HepG2 (cell line): ENCODE data around the gene MXRA7. TPM values are rescaled to one million over a fixed set of nuclear protein-coding genes. Genes with fewer than 3 reads are reported as not detected.

Experiments
- ATAC-seq: fragments of 200-7000 bp; cut with Tn5 transposase; 3 replicates; pipeline ENCODE4 v1.9.1; 2020; ENCODE audit warnings: mild to moderate bottlenecking, moderate library complexity
- BruUV-seq: library from RNA; stranded (reverse); fragments of 400-500 nt; replicated peaks from 2 replicates; lab custom pipeline; 2021; lab: Mats Ljungman, UMichigan
- CTCF ChIA-PET: fragments of 300-600 bp; formaldehyde crosslinking; extraction: SDS; loops from one replicate; lab custom pipeline; 2021; ENCODE audit warnings: low total read pairs, inconsistent platforms, low intra/inter-chr PET ratio; lab: Yijun Ruan, JAX
- POLR2A ChIA-PET: fragments of 350-600 bp; sonication (Branson Sonifier 250); formaldehyde crosslinking; loops from one replicate; lab custom pipeline; 2020; ENCODE audit warnings: antibody characterized with exemption, inconsistent platforms; lab: Yijun Ruan, JAX
- DNase-seq: peaks from one replicate; pipeline ENCODE4 v3.0.0-alpha.2; 2015; ENCODE audit warnings: low spot score
- FAIRE-seq: peaks from 3 replicates; lab custom pipeline; 2011; peaks lifted over from hg19 to GRCh38; lab: Jason Lieb, UNC
- H2AFZ ChIP-seq: one replicate; pipeline ENCODE4 v1.6.1; 2011; ENCODE audit warnings: low read length, inconsistent platforms
- H3K27ac ChIP-seq: fragments of 300-600 bp; 3 replicates; pipeline ENCODE4 v1.8.0; 2011; ENCODE audit warnings: mixed run types, mild to moderate bottlenecking, mixed read lengths, low read length, inconsistent platforms; ENCODE audit not compliant: insufficient read depth; ENCODE audit errors: extremely low read length
- H3K27me3 ChIP-seq, 2 experiments: fragments of 200-600 bp in 1 of 2; 2 replicates in 1 of 2; 3 replicates in 1 of 2; pipeline versions ENCODE4 v1.6.0 to v1.8.0; 2011; ENCODE audit warnings: low read length in 2 of 2, mild to moderate bottlenecking in 2 of 2, moderate library complexity in 2 of 2, inconsistent platforms in 1 of 2; ENCODE audit not compliant: insufficient read depth in 2 of 2, control insufficient read depth in 1 of 2
- H3K36me3 ChIP-seq, 2 experiments: fragments of 200-600 bp in 1 of 2; replicated peaks in 1 of 2; 2 replicates in 1 of 2; 3 replicates in 1 of 2; pipeline versions ENCODE4 v1.5.1 to v1.8.0; 2011; ENCODE audit warnings: low read length in 2 of 2, inconsistent platforms in 1 of 2; ENCODE audit not compliant: insufficient read depth in 2 of 2, control insufficient read depth in 1 of 2
- H3K4me1 ChIP-seq: 2 replicates; pipeline ENCODE4 v1.5.1; 2012; ENCODE audit warnings: low read length, inconsistent platforms; ENCODE audit not compliant: insufficient read depth
- H3K4me2 ChIP-seq: 2 replicates; pipeline ENCODE4 v1.6.0; 2011; ENCODE audit warnings: low read depth, low read length, inconsistent platforms
- H3K4me3 ChIP-seq, 3 experiments: fragments of 200-600 bp in 1 of 3; sonication (generic), shearing (Covaris generic) in 1 of 3; replicated peaks in 1 of 3; 2 replicates each; pipeline ENCODE4 v1.5.1; 2011 to 2016; ENCODE audit warnings: low read length in 3 of 3, inconsistent platforms in 2 of 3, low read depth in 2 of 3, mild to moderate bottlenecking in 2 of 3, control low read depth in 1 of 3, mixed read lengths in 1 of 3; ENCODE audit not compliant: insufficient read depth in 1 of 3
- H3K79me2 ChIP-seq: one replicate; pipeline ENCODE4 v1.6.1; 2011; ENCODE audit warnings: low read length, inconsistent platforms; ENCODE audit not compliant: insufficient read depth
- H3K9ac ChIP-seq: 2 replicates; pipeline ENCODE4 v1.6.0; 2011; ENCODE audit warnings: mild to moderate bottlenecking, low read depth, low read length, inconsistent platforms; ENCODE audit not compliant: insufficient read depth
- H3K9me3 ChIP-seq: 2 replicates; pipeline ENCODE4 v1.5.1; 2012; ENCODE audit warnings: mild to moderate bottlenecking, low read length
- H4K20me1 ChIP-seq: 2 replicates; pipeline ENCODE4 v1.6.0; 2011; ENCODE audit warnings: inconsistent platforms, mild to moderate bottlenecking, low read length, moderate library complexity; ENCODE audit not compliant: insufficient read depth
- CBX5 ChIP-seq: sonication (generic); formaldehyde crosslinking; IDR thresholded peaks from 2 replicates; pipeline ENCODE4 v1.4.0; 2020; ENCODE audit warnings: missing genetic modification reagents, borderline replicate concordance
- DNMT3B ChIP-seq: conservative IDR thresholded peaks from 2 replicates; pipeline ENCODE4 v1.6.1; 2016; ENCODE audit warnings: missing biosample characterization, control low read depth
- DZIP1 ChIP-seq: sonication (generic); formaldehyde crosslinking; IDR thresholded peaks from 2 replicates; pipeline ENCODE4 v1.5.0; 2020; ENCODE audit warnings: mild to moderate bottlenecking, missing genetic modification reagents
- FOXC1 ChIP-seq: sonication (generic); formaldehyde crosslinking; IDR thresholded peaks from 2 replicates; pipeline ENCODE4 v1.8.0; 2022; ENCODE audit warnings: mild to moderate bottlenecking, missing genetic modification reagents, borderline replicate concordance
- KDM2A ChIP-seq: sonication (generic); formaldehyde crosslinking; IDR thresholded peaks from 2 replicates; pipeline ENCODE4 v1.4.0; 2020; ENCODE audit warnings: low read depth, missing genetic modification reagents, borderline replicate concordance
- KLF11 ChIP-seq: IDR thresholded peaks from 2 replicates; pipeline ENCODE4 v1.6.1; 2016; ENCODE audit warnings: missing compliant biosample characterization
- MYNN ChIP-seq: sonication (generic); formaldehyde crosslinking; IDR thresholded peaks from 2 replicates; pipeline ENCODE4 v1.4.0; 2020; ENCODE audit warnings: mild to moderate bottlenecking, low read depth, missing genetic modification reagents
- NR2F2 ChIP-seq: IDR thresholded peaks from 2 replicates; pipeline ENCODE4 v1.6.1; 2012; ENCODE audit warnings: low read depth, inconsistent platforms, borderline replicate concordance
- RFXAP ChIP-seq: sonication (generic); formaldehyde crosslinking; IDR thresholded peaks from 2 replicates; pipeline ENCODE4 v1.4.0; 2020; ENCODE audit warnings: missing genetic modification reagents, borderline replicate concordance
- SOX13 ChIP-seq, 3 experiments: fragments of 450-650 bp in 1 of 3; sonication (generic) in 1 of 3; formaldehyde crosslinking in 1 of 3; IDR thresholded peaks in 2 of 3; conservative IDR thresholded peaks in 1 of 3; 2 replicates each; pipeline versions ENCODE4 v1.5.0 to v1.6.1; 2016 to 2020; ENCODE audit warnings: antibody characterized with exemption in 1 of 3, mild to moderate bottlenecking in 1 of 3, missing compliant biosample characterization in 1 of 3, missing genetic modification reagents in 1 of 3, moderate library complexity in 1 of 3
- XBP1 ChIP-seq: sonication (generic); formaldehyde crosslinking; IDR thresholded peaks from 2 replicates; pipeline ENCODE4 v1.5.0; 2020; ENCODE audit warnings: missing genetic modification reagents
- ZNF234 ChIP-seq: sonication (generic); formaldehyde crosslinking; conservative IDR thresholded peaks from 2 replicates; pipeline ENCODE4 v1.5.1; 2020; ENCODE audit warnings: mild to moderate bottlenecking, missing genetic modification reagents
- ZNF256 ChIP-seq: sonication (generic); formaldehyde crosslinking; conservative IDR thresholded peaks from 2 replicates; pipeline ENCODE4 v1.4.0; 2020; ENCODE audit warnings: missing genetic modification reagents
- ZNF326 ChIP-seq: sonication (generic); formaldehyde crosslinking; IDR thresholded peaks from 2 replicates; pipeline ENCODE4 v1.4.0; 2020; ENCODE audit warnings: missing genetic modification reagents, borderline replicate concordance
- ZNF331 ChIP-seq: sonication (generic); formaldehyde crosslinking; IDR thresholded peaks from 2 replicates; pipeline ENCODE4 v1.4.0; 2020; ENCODE audit warnings: missing genetic modification reagents
- ZNF788 ChIP-seq: sonication (generic); formaldehyde crosslinking; IDR thresholded peaks from 2 replicates; pipeline ENCODE4 v1.5.0; 2020; ENCODE audit warnings: mild to moderate bottlenecking, missing genetic modification reagents, borderline replicate concordance
- ZSCAN5A ChIP-seq: sonication (generic); formaldehyde crosslinking; IDR thresholded peaks from 2 replicates; pipeline ENCODE4 v1.8.0; 2022; ENCODE audit warnings: mild to moderate bottlenecking, missing genetic modification reagents, borderline replicate concordance
- WGBS: methylation state at CpG from one replicate; pipeline ENCODE4 v1.1.6; 2017; ENCODE audit warnings: low lambda C conversion rate; 5-methylcytosine and 5-hydroxymethylcytosine counted together
- in situ Hi-C: cut with HindIII; loops from 2 replicates; pipeline ENCODE4 v1.10.0; 2017; ENCODE audit warnings: low pct_unique_long_range_greater_than_20kb; ENCODE audit not compliant: extremely low pct_ligation_motif_present
- intact Hi-C: fragments of 100-400 bp; cut with micrococcal nuclease; formaldehyde crosslinking; loops from one replicate; pipeline ENCODE4 v1.10.0; 2022; ENCODE audit not compliant: unreplicated experiment
- polyA plus RNA-seq, 8 experiments: library from polyadenylated mRNA; depleted of rRNA in 3 of 8; stranded (reverse) in 7 of 8; unstranded in 1 of 8; fragments of >200 nt; fragmentation: Illumina TruSeq in 4 of 8; extraction: Trizol in 4 of 8; gene quantifications; 2 replicates each; pipeline versions ENCODE4 v1.2.1 to v1.2.3, GENCODE V29; 2011 to 2016; ENCODE audit warnings: low read depth in 4 of 8, missing spikeins in 1 of 8, mixed read lengths in 1 of 8; ENCODE audit not compliant: insufficient read depth in 1 of 8
- total RNA-seq, 5 experiments: library from RNA; depleted of rRNA; stranded (reverse); fragments of >200 nt; fragmentation: Illumina TruSeq; extraction: Trizol; gene quantifications; 2 replicates each; pipeline ENCODE4 v1.2.3, GENCODE V29; 2016; ENCODE audit warnings: low read depth in 1 of 5
- TF ChIP-seq, protein P1 (sequence below): sonication (generic); formaldehyde crosslinking; IDR thresholded peaks from 2 replicates; pipeline ENCODE4 v1.5.0; 2020; ENCODE audit warnings: missing genetic modification reagents

The MXRA7 gene
- total and polyA plus RNA-seq, 2 of the 13 experiments (the other 11 are each of a cell fraction or from before 2014, with no cell fraction given) = 44.8 to 112 TPM

DNA sequence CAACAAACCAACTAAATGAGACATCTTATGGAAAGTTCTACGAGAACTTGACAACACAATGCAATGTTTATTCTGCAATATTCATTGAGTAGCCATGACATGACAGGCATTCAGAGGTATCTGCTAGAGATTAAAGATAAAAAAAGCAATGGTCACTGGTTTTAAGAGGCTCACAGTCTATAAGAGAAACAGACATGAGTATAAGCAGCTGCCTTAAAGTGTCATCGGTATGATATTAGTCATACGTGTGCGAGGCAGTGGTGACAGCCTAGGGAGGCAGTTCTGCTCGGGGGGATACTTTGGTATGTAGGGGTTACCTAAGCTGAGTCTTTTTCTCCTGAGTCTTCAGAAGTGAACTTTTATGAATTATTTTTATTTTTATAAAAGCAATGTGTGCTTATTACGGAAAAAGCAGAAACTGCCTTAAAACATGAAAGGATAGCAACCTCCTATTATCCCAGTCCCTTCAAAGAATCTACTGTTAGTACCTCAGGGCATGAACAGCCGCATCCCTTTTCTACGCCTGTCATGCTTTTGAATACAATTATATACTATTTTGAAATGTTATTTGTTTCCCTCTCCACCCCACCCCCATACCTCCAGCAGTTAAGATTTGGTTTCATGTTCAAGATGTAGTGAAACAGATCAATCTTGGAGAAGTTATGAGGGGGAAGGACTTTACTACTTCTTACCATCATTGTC lies 75.0 kb downstream of the MXRA7 start (continued):
- TF ChIP-seq SOX13 (IDR thresholded peaks at IDR 0.05) (no peak), SOX13 (CRISPR knock-in tag; conservative IDR thresholded peaks at IDR 0.05 in 1 of 2, IDR thresholded peaks at IDR 0.05 in 1 of 2) (no peak), DNMT3B (no peak), RFXAP (CRISPR knock-in tag) (no peak), ZNF331 (CRISPR knock-in tag) (no peak), ZNF234 (CRISPR knock-in tag) (no peak), MYNN (CRISPR knock-in tag) (no peak), XBP1 (no peak)

- WGBS = 91% methylated on average over 5 of the region's 5 CpGs
- intact Hi-C loops = no loop called here
- ChIA-PET CTCF (no interaction called here), POLR2A (no interaction called here)
- no peaks in the 10 kb centered on the region for H3K9me3 ChIP-seq
- no peaks in the 10 kb centered on the region for H4K20me1 ChIP-seq
- H3K27me3 ChIP-seq = no peaks in the 10 kb centered on the region
- H2AFZ ChIP-seq = no peak overlapping the region
- H3K36me3 ChIP-seq = no peaks in the 10 kb centered on the region
- no TSS peak for BruUV-seq
- no peak overlapping the region for H3K4me3 ChIP-seq
- in situ Hi-C loops = no loop called here
- FAIRE-seq = no peak
- no peak overlapping the region for H3K9ac ChIP-seq
- ATAC-seq = no peak
- no peak overlapping the region for H3K27ac ChIP-seq
- peaks cover 56% of the 10 kb centered on the region for H3K4me1 ChIP-seq
- H3K4me2 ChIP-seq = no peak overlapping the region
- no peaks in the 10 kb centered on the region for H3K79me2 ChIP-seq
- DNase-seq = no peak
- TF ChIP-seq ZNF326 (CRISPR knock-in tag) = no peak
- no peak for TF ChIP-seq KDM2A (CRISPR knock-in tag)
- no peak for TF ChIP-seq NR2F2
- no peak for TF ChIP-seq ZNF256 (CRISPR knock-in tag)
- TF ChIP-seq, protein P1, sequence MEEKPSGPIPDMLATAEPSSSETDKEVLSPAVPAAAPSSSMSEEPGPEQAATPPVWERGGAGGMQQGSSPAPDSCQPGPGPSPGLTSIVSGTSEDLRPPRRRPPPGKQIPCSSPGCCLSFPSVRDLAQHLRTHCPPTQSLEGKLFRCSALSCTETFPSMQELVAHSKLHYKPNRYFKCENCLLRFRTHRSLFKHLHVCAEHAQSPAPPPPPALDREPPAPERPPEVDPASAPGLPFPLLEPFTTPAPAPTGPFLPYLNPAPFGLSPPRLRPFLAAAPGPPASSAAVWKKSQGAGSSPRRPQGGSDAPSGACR = no peak
- no peak for TF ChIP-seq ZSCAN5A (CRISPR knock-in tag)
- no peak for TF ChIP-seq DZIP1 (CRISPR knock-in tag)
- no peak for TF ChIP-seq ZNF788 (CRISPR knock-in tag)
- no peak for TF ChIP-seq KLF11 (CRISPR knock-in tag)
- no peak for TF ChIP-seq CBX5
- no peak for TF ChIP-seq FOXC1 (CRISPR knock-in tag)
Measured at GRCh38 chr17:76635039-76635438, 75.7 kb downstream of the MXRA7 start.
